ENCODE data around the gene PLEKHG3.

The PLEKHG3 gene

GRCh38 chr14:64721899-64722298, 17.7 kb downstream of the PLEKHG3 start:
- H3K4me1 Mint-ChIP-seq = no peaks in the 10 kb centered on the region
- DNase-seq (ENCODE audit: low spot score in 2 of 2) (no peak), ATAC-seq (ENCODE audit: low read depth) (no peak)
- peaks cover 17% of the 10 kb centered on the region for H3K27me3 Mint-ChIP-seq
- H3K9me3 Mint-ChIP-seq = peaks cover 1% of the 10 kb centered on the region
- H3K36me3 Mint-ChIP-seq = no peaks in the 10 kb centered on the region
- no peak overlapping the region for H3K27ac Mint-ChIP-seq
- no peak overlapping the region for H3K4me3 Mint-ChIP-seq

GRCh38 chr14:64722842-64723447, 18.7 kb downstream of the PLEKHG3 start:
- H3K4me1 Mint-ChIP-seq = no peaks in the 10 kb centered on the region
- no peak overlapping the region for H3K27ac Mint-ChIP-seq
- peaks cover 17% of the 10 kb centered on the region for H3K27me3 Mint-ChIP-seq
- DNase-seq (ENCODE audit: low spot score in 2 of 2) (no peak), ATAC-seq (ENCODE audit: low read depth) (no peak)
- no peaks in the 10 kb centered on the region for H3K36me3 Mint-ChIP-seq
- H3K4me3 Mint-ChIP-seq = no peak overlapping the region
- peaks cover 1% of the 10 kb centered on the region for H3K9me3 Mint-ChIP-seq

- Mint-ChIP-seq H3K27me3 (peaks cover 11% of the 10 kb centered on the region), H3K4me1 (peaks cover 3% of the 10 kb centered on the region), H3K4me3 (no peak overlapping the region), H3K27ac (no peak overlapping the region), H3K36me3 (no peaks in the 10 kb centered on the region), H3K9me3 (peaks cover 1% of the 10 kb centered on the region)
- no peak for DNase-seq (ENCODE audit: low spot score in 2 of 2)
- ATAC-seq (ENCODE audit: low read depth) = no peak
Measured at GRCh38 chr14:64723691-64724577, 19.7 kb downstream of the PLEKHG3 start.

GRCh38 chr14:64724578-64724930, 20.3 kb downstream of the PLEKHG3 start:
- no peak overlapping the region for H3K4me3 Mint-ChIP-seq
- no peak overlapping the region for H3K27ac Mint-ChIP-seq
- peaks cover 1% of the 10 kb centered on the region for H3K9me3 Mint-ChIP-seq
- DNase-seq (ENCODE audit: low spot score in 2 of 2) (no peak), ATAC-seq (ENCODE audit: low read depth) (no peak)
- H3K4me1 Mint-ChIP-seq = peaks cover 3% of the 10 kb centered on the region
- peaks cover 11% of the 10 kb centered on the region for H3K27me3 Mint-ChIP-seq
- H3K36me3 Mint-ChIP-seq = no peaks in the 10 kb centered on the region

GRCh38 chr14:64725261-64725815, 21.1 kb downstream of the PLEKHG3 start:
- H3K4me3 Mint-ChIP-seq = no peak overlapping the region
- peaks cover 3% of the 10 kb centered on the region for H3K4me1 Mint-ChIP-seq
- H3K9me3 Mint-ChIP-seq = peaks cover 1% of the 10 kb centered on the region
- H3K27ac Mint-ChIP-seq = no peak overlapping the region
- no peak for ATAC-seq (ENCODE audit: low read depth)
- H3K36me3 Mint-ChIP-seq = no peaks in the 10 kb centered on the region
- DNase-seq (ENCODE audit: low spot score in 2 of 2) = no peak
- H3K27me3 Mint-ChIP-seq = peaks cover 11% of the 10 kb centered on the region

GRCh38 chr14:64725879-64726584, 21.8 kb downstream of the PLEKHG3 start:
- peaks cover 3% of the 10 kb centered on the region for H3K4me1 Mint-ChIP-seq
- H3K9me3 Mint-ChIP-seq = no peaks in the 10 kb centered on the region
- H3K27ac Mint-ChIP-seq = no peak overlapping the region
- DNase-seq (ENCODE audit: low spot score in 2 of 2) = no peak
- H3K36me3 Mint-ChIP-seq = no peaks in the 10 kb centered on the region
- no peak for ATAC-seq (ENCODE audit: low read depth)
- peaks cover 7% of the 10 kb centered on the region for H3K27me3 Mint-ChIP-seq
- no peak overlapping the region for H3K4me3 Mint-ChIP-seq

- no peaks in the 10 kb centered on the region for H3K9me3 Mint-ChIP-seq
- peaks cover 3% of the 10 kb centered on the region for H3K4me1 Mint-ChIP-seq
- no peaks in the 10 kb centered on the region for H3K36me3 Mint-ChIP-seq
- H3K27ac Mint-ChIP-seq = no peak overlapping the region
- DNase-seq (ENCODE audit: low spot score in 2 of 2) = no peak
- ATAC-seq (ENCODE audit: low read depth) = no peak
- H3K4me3 Mint-ChIP-seq = no peak overlapping the region
- peaks cover 7% of the 10 kb centered on the region for H3K27me3 Mint-ChIP-seq
Measured at GRCh38 chr14:64726585-64726890, 22.3 kb downstream of the PLEKHG3 start.

- Mint-ChIP-seq H3K27me3 (peaks cover 7% of the 10 kb centered on the region), H3K36me3 (no peaks in the 10 kb centered on the region), H3K9me3 (no peaks in the 10 kb centered on the region), H3K27ac (no peak overlapping the region), H3K4me3 (no peak overlapping the region), H3K4me1 (peaks cover 3% of the 10 kb centered on the region)
- no peak for ATAC-seq (ENCODE audit: low read depth)
- no peak for DNase-seq (ENCODE audit: low spot score in 2 of 2)
Measured at GRCh38 chr14:64727551-64728071, 23.4 kb downstream of the PLEKHG3 start.

GRCh38 chr14:64728106-64728505, 23.9 kb downstream of the PLEKHG3 start:
- H3K36me3 Mint-ChIP-seq = no peaks in the 10 kb centered on the region
- peaks cover 3% of the 10 kb centered on the region for H3K4me1 Mint-ChIP-seq
- H3K27me3 Mint-ChIP-seq = peaks cover 7% of the 10 kb centered on the region

GRCh38 chr14:64728856-64729255, 24.6 kb downstream of the PLEKHG3 start:
- no peak overlapping the region for H3K27ac Mint-ChIP-seq
- H3K27me3 Mint-ChIP-seq = peaks cover 5% of the 10 kb centered on the region
- no peak for DNase-seq (ENCODE audit: low spot score in 2 of 2)
- H3K9me3 Mint-ChIP-seq = no peaks in the 10 kb centered on the region
- H3K4me1 Mint-ChIP-seq = peaks cover 3% of the 10 kb centered on the region
- no peaks in the 10 kb centered on the region for H3K36me3 Mint-ChIP-seq
- no peak for ATAC-seq (ENCODE audit: low read depth)
- H3K4me3 Mint-ChIP-seq = no peak overlapping the region

More at GRCh38 chr14:64728106-64728505, 23.9 kb downstream of the PLEKHG3 start:
- DNase-seq (ENCODE audit: low spot score in 2 of 2) = no peak
- H3K4me3 Mint-ChIP-seq = no peak overlapping the region
- peak; percentile 61 for ATAC-seq (ENCODE audit: low read depth)
- no peaks in the 10 kb centered on the region for H3K9me3 Mint-ChIP-seq
- H3K27ac Mint-ChIP-seq = no peak overlapping the region

GRCh38 chr14:64729386-64730060, 25.3 kb downstream of the PLEKHG3 start:
- no peak overlapping the region for H3K27ac Mint-ChIP-seq
- H3K9me3 Mint-ChIP-seq = no peaks in the 10 kb centered on the region
- ATAC-seq (ENCODE audit: low read depth) = no peak
- no peaks in the 10 kb centered on the region for H3K36me3 Mint-ChIP-seq
- peaks cover 3% of the 10 kb centered on the region for H3K4me1 Mint-ChIP-seq
- DNase-seq (ENCODE audit: low spot score in 2 of 2) = no peak
- peaks cover 3% of the 10 kb centered on the region for H3K27me3 Mint-ChIP-seq
- H3K4me3 Mint-ChIP-seq = no peak overlapping the region

GRCh38 chr14:64730061-64730440, 25.8 kb downstream of the PLEKHG3 start:
- no peak overlapping the region for H3K4me3 Mint-ChIP-seq
- no peaks in the 10 kb centered on the region for H3K9me3 Mint-ChIP-seq
- peaks cover 2% of the 10 kb centered on the region for H3K27me3 Mint-ChIP-seq
- no peaks in the 10 kb centered on the region for H3K36me3 Mint-ChIP-seq
- no peak overlapping the region for H3K27ac Mint-ChIP-seq
- DNase-seq (ENCODE audit: low spot score in 2 of 2) = no peak
- H3K4me1 Mint-ChIP-seq = peaks cover 3% of the 10 kb centered on the region
- ATAC-seq (ENCODE audit: low read depth) = no peak

GRCh38 chr14:64730681-64731080, 26.5 kb downstream of the PLEKHG3 start:
- DNase-seq (ENCODE audit: low spot score in 2 of 2) (no peak), ATAC-seq (ENCODE audit: low read depth) (no peak)
- Mint-ChIP-seq H3K27me3 (peaks cover 2% of the 10 kb centered on the region), H3K36me3 (no peaks in the 10 kb centered on the region), H3K4me1 (peaks cover 3% of the 10 kb centered on the region), H3K27ac (no peak overlapping the region), H3K4me3 (no peak overlapping the region), H3K9me3 (no peaks in the 10 kb centered on the region)

Measured in memory B cell (primary cell).